ENCODE results near the gene ADAMTS3. TPM values are rescaled to one million over a fixed set of nuclear protein-coding genes. Genes with fewer than 3 reads are reported as not detected.

The ADAMTS3 gene
- total RNA-seq, 1 donor from 2014 or later: 7.4 TPM

DNA sequence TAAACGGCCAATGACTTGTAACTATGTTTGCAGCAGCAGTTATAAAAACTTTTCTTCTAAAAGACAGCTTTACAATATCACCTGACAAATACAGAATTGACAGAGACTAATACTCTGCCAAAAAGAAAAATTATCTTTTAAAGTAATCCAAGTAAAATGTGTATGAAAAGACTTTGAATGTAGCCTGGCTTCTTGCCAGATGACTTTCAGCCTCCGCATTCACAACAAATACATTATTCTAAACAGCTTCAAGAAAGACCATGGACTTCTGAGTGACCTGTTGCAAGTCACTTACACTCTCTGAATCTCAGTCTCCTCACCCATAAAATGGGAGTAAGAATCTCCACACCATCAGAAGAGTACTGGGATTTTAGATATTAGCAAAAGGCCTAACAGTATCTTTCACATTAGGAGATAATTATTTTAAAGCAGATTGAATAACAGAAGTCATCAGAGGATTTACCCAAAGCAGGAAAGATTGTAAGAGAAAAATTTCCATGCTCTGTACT is 2.5 kb downstream of the ADAMTS3 start:
- H3K27ac Mint-ChIP-seq (ENCODE audit: unreplicated experiment): no peak overlapping the region
- H3K4me1 Mint-ChIP-seq (ENCODE audit: unreplicated experiment): peaks cover 20% of the 10 kb centered on the region
- H3K4me3 Mint-ChIP-seq (ENCODE audit: unreplicated experiment): no peak overlapping the region
- H3K9me3 Mint-ChIP-seq (ENCODE audit: unreplicated experiment): no peaks in the 10 kb centered on the region
- H3K36me3 Mint-ChIP-seq (ENCODE audit: low read depth, unreplicated experiment): no peaks in the 10 kb centered on the region
- no peak for DNase-seq (ENCODE audit: low spot score)
- no peaks in the 10 kb centered on the region for H3K27me3 Mint-ChIP-seq (ENCODE audit: unreplicated experiment)
- no peak for TF ChIP-seq CTCF (IDR thresholded peaks at IDR 0.05; ENCODE audit: unreplicated experiment)

DNA sequence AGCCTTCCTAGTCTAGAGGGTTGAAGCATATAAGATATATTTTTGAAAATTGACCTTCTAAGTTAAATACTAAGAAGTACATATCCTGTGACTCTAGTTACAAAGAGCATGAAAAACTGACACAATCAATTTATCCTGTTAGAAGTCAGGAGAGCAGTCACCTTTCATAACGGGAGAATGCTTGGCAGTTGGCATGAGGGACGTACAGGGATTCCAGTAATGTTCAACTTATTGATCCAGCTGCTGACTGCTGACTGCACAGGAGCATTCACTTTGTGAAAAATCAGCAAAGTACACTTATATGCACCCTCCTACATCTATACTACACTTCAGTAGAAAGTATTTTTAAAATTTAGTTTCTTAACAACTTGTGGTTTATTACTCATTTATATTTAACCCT is 4.2 kb downstream of the ADAMTS3 start:
- Mint-ChIP-seq H3K4me3 (ENCODE audit: unreplicated experiment) (no peak overlapping the region), H3K9me3 (ENCODE audit: unreplicated experiment) (no peaks in the 10 kb centered on the region), H3K27ac (ENCODE audit: unreplicated experiment) (no peak overlapping the region), H3K36me3 (ENCODE audit: low read depth, unreplicated experiment) (no peaks in the 10 kb centered on the region), H3K4me1 (ENCODE audit: unreplicated experiment) (peaks cover 15% of the 10 kb centered on the region), H3K27me3 (ENCODE audit: unreplicated experiment) (peaks cover 2% of the 10 kb centered on the region)
- no peak for DNase-seq (ENCODE audit: low spot score)
- no peak for TF ChIP-seq CTCF (IDR thresholded peaks at IDR 0.05; ENCODE audit: unreplicated experiment)

GRCh38 chr4:72564184-72564583 is 4.8 kb downstream of the ADAMTS3 start:
- Mint-ChIP-seq H3K36me3 (ENCODE audit: low read depth, unreplicated experiment) (no peaks in the 10 kb centered on the region), H3K4me3 (ENCODE audit: unreplicated experiment) (no peak overlapping the region), H3K9me3 (ENCODE audit: unreplicated experiment) (no peaks in the 10 kb centered on the region), H3K27me3 (ENCODE audit: unreplicated experiment) (peaks cover 2% of the 10 kb centered on the region), H3K27ac (ENCODE audit: unreplicated experiment) (no peak overlapping the region), H3K4me1 (ENCODE audit: unreplicated experiment) (peaks cover 13% of the 10 kb centered on the region)
- no peak for TF ChIP-seq CTCF (IDR thresholded peaks at IDR 0.05; ENCODE audit: unreplicated experiment)
- DNase-seq (ENCODE audit: low spot score): no peak

DNA sequence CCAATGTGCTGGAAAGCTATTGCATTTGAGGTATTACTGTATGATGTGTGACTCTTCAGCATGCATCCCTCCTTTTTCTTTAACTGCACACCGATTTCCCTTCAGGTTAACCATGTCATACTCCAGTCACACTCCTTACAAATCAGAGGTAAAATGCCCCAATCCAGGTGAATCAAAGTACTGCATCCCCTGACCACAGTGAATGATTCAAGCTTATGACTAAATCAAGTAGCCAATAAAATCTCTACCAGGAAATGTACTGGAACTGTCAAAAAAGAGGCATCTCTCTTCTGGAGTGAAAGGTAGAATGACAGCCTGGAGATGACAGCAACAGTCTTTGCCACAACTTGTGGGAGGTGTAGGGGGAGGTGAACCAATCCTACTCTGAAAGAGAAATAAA is 10.4 kb downstream of the ADAMTS3 start:
- TF ChIP-seq CTCF (IDR thresholded peaks at IDR 0.05; ENCODE audit: unreplicated experiment): no peak
- Mint-ChIP-seq H3K27ac (ENCODE audit: unreplicated experiment) (no peak overlapping the region), H3K9me3 (ENCODE audit: unreplicated experiment) (no peaks in the 10 kb centered on the region), H3K27me3 (ENCODE audit: unreplicated experiment) (peaks cover 2% of the 10 kb centered on the region), H3K4me3 (ENCODE audit: unreplicated experiment) (no peak overlapping the region), H3K36me3 (ENCODE audit: low read depth, unreplicated experiment) (no peaks in the 10 kb centered on the region), H3K4me1 (ENCODE audit: unreplicated experiment) (peaks cover 7% of the 10 kb centered on the region)
- DNase-seq (ENCODE audit: low spot score): no peak

- H3K27me3 Mint-ChIP-seq (ENCODE audit: unreplicated experiment): peaks cover 2% of the 10 kb centered on the region
- peaks cover 18% of the 10 kb centered on the region for H3K4me1 Mint-ChIP-seq (ENCODE audit: unreplicated experiment)
- no peak overlapping the region for H3K4me3 Mint-ChIP-seq (ENCODE audit: unreplicated experiment)
- no peaks in the 10 kb centered on the region for H3K36me3 Mint-ChIP-seq (ENCODE audit: low read depth, unreplicated experiment)
- H3K9me3 Mint-ChIP-seq (ENCODE audit: unreplicated experiment): no peaks in the 10 kb centered on the region
- no peak for DNase-seq (ENCODE audit: low spot score)
- no peak overlapping the region for H3K27ac Mint-ChIP-seq (ENCODE audit: unreplicated experiment)
- no peak for TF ChIP-seq CTCF (IDR thresholded peaks at IDR 0.05; ENCODE audit: unreplicated experiment)
Observed at GRCh38 chr4:72557021-72557420, 12.0 kb downstream of the ADAMTS3 start.
